ENCODE measurements around the gene AMZ1. TPM values are rescaled to one million over a fixed set of nuclear protein-coding genes. Genes with fewer than 3 reads are reported as not detected.
"Not testable (repeated sequence)": the region's sequence is repeated elsewhere in the genome, so short reads cannot be mapped to it uniquely, and the experiment has no call there.

Gene AMZ1
- total RNA-seq, 1 experiment from 2014 or later, result 1.2 TPM

- not testable (repeated sequence) for DNase-seq (ENCODE audit: low read depth)
Measured at GRCh38 chr7:2727206-2727605, 39.2 kb downstream of the AMZ1 start.

GRCh38 chr7:2728316-2729030 is 40.5 kb downstream of the AMZ1 start:
- DNase-seq (ENCODE audit: low read depth), result no peak

- DNase-seq (ENCODE audit: low read depth), result no peak
Measured at GRCh38 chr7:2729031-2729892, 41.3 kb downstream of the AMZ1 start.

- DNase-seq (ENCODE audit: low read depth), result no peak
Measured at GRCh38 chr7:2729893-2730716, 42.1 kb downstream of the AMZ1 start.

GRCh38 chr7:2730846-2731770 is 43.1 kb downstream of the AMZ1 start:
- DNase-seq (ENCODE audit: low read depth), result no peak

- DNase-seq (ENCODE audit: low read depth), result no peak
Measured at GRCh38 chr7:2732388-2732787, 44.4 kb downstream of the AMZ1 start.

GRCh38 chr7:2732959-2733584 is 45.1 kb downstream of the AMZ1 start:
- DNase-seq (ENCODE audit: low read depth), result no peak

- DNase-seq (ENCODE audit: low read depth), result no peak
Measured at GRCh38 chr7:2734084-2734686, 46.2 kb downstream of the AMZ1 start.

- no peak for DNase-seq (ENCODE audit: low read depth)
Measured at GRCh38 chr7:2734751-2735571, 47.0 kb downstream of the AMZ1 start.

GRCh38 chr7:2735744-2736143 is 47.7 kb downstream of the AMZ1 start:
- no peak for DNase-seq (ENCODE audit: low read depth)

GRCh38 chr7:2736411-2736914 is 48.5 kb downstream of the AMZ1 start:
- no peak for DNase-seq (ENCODE audit: low read depth)

GRCh38 chr7:2737005-2737743 is 49.2 kb downstream of the AMZ1 start:
- DNase-seq (ENCODE audit: low read depth), result not testable (repeated sequence)

GRCh38 chr7:2737771-2738540 is 50.0 kb downstream of the AMZ1 start:
- no peak for DNase-seq (ENCODE audit: low read depth)

- no peak for DNase-seq (ENCODE audit: low read depth)
Measured at GRCh38 chr7:2738766-2739549, 51.0 kb downstream of the AMZ1 start.

- not testable (repeated sequence) for DNase-seq (ENCODE audit: low read depth)
Measured at GRCh38 chr7:2743523-2744185, 55.7 kb downstream of the AMZ1 start.

GRCh38 chr7:2748684-2749083 is 60.7 kb downstream of the AMZ1 start:
- DNase-seq (ENCODE audit: low read depth), result not testable (repeated sequence)

All from M059J (cell line).